K562 (cell line): ENCODE measurements around the gene NME7. TPM values are rescaled to one million over a fixed set of nuclear protein-coding genes. Genes with fewer than 3 reads are reported as not detected.

Experiments
- ATAC-seq: fragments of 200-7000 bp; cut with Tn5 transposase; 3 replicates; pipeline ENCODE4 v1.9.1; 2020; ENCODE audit warnings: moderate library complexity
- BruUV-seq: library from RNA; stranded (reverse); fragments of 400-500 nt; replicated peaks from 2 replicates; lab custom pipeline; 2021; lab: Mats Ljungman, UMichigan
- CTCF ChIA-PET: fragments of 300-600 bp; formaldehyde crosslinking; extraction: SDS; loops from one replicate; lab custom pipeline; 2021; ENCODE audit warnings: low intra/inter-chr PET ratio; lab: Yijun Ruan, JAX
- POLR2A ChIA-PET: fragments of 300-600, 350-650 bp; sonication (Branson Sonifier 250); formaldehyde crosslinking; extraction: SDS; loops from one replicate; lab custom pipeline; 2021; ENCODE audit warnings: antibody characterized with exemption, inconsistent platforms; lab: Yijun Ruan, JAX
- DNase-seq, 4 experiments: peaks; one replicate each; pipeline versions ENCODE4 v3.0.0 to v3.0.0-alpha.2; 2011 to 2018; ENCODE audit warnings: low spot score in 3 of 4, mixed read lengths in 3 of 4; ENCODE audit errors: extremely low read depth in 1 of 4
- FAIRE-seq: peaks from 2 replicates; lab custom pipeline; 2011; peaks lifted over from hg19 to GRCh38; lab: Jason Lieb, UNC
- H2AFZ ChIP-seq: 2 replicates; pipeline ENCODE4 v1.6.0; 2011; ENCODE audit warnings: low read depth, low read length, control low read depth, inconsistent platforms
- H3K27ac ChIP-seq: fragments of 200-600 bp; 3 replicates; pipeline ENCODE4 v1.8.0; 2011; ENCODE audit warnings: low read depth, mild to moderate bottlenecking, control low read depth, inconsistent platforms, low read length, moderate library complexity, mixed read lengths; ENCODE audit errors: extremely low read depth
- H3K27me3 ChIP-seq, 2 experiments: fragments of 300-600 bp in 1 of 2; 2 replicates in 1 of 2; 3 replicates in 1 of 2; pipeline versions ENCODE4 v1.6.0 to v1.8.0; 2011; ENCODE audit warnings: inconsistent platforms in 2 of 2, low read length in 2 of 2, mild to moderate bottlenecking in 1 of 2, mixed read lengths in 1 of 2, moderate library complexity in 1 of 2; ENCODE audit not compliant: control insufficient read depth in 2 of 2, insufficient read depth in 2 of 2
- H3K36me3 ChIP-seq: fragments of 300-600 bp; 3 replicates; pipeline ENCODE4 v1.8.0; 2011; ENCODE audit warnings: mild to moderate bottlenecking, low read length, inconsistent platforms; ENCODE audit not compliant: control insufficient read depth, insufficient read depth
- H3K4me1 ChIP-seq, 2 experiments: fragments of 200-600 bp in 1 of 2; replicated peaks in 1 of 2; 2 replicates in 1 of 2; 3 replicates in 1 of 2; pipeline versions ENCODE4 v1.5.1 to v1.8.0; 2011; ENCODE audit warnings: inconsistent platforms in 2 of 2, low read length in 2 of 2, mild to moderate bottlenecking in 1 of 2, mixed read lengths in 1 of 2, moderate library complexity in 1 of 2; ENCODE audit not compliant: control insufficient read depth in 2 of 2, insufficient read depth in 2 of 2
- H3K4me2 ChIP-seq: 2 replicates; pipeline ENCODE4 v1.6.1; 2011; ENCODE audit warnings: low read length, control low read depth, inconsistent platforms, mixed read lengths; ENCODE audit not compliant: insufficient read depth
- H3K4me3 ChIP-seq: fragments of 200-600 bp; sonication (generic), shearing (Covaris generic); 2 replicates; pipeline ENCODE4 v1.5.1; 2016; ENCODE audit warnings: control low read depth, inconsistent platforms
- H3K79me2 ChIP-seq: fragments of 200-600 bp; 3 replicates; pipeline ENCODE4 v1.8.0; 2011; ENCODE audit warnings: low read length, inconsistent platforms; ENCODE audit not compliant: control insufficient read depth, insufficient read depth
- H3K9ac ChIP-seq, 2 experiments: 2 replicates each; pipeline versions ENCODE4 v1.6.0 to v1.6.1; 2011; ENCODE audit warnings: low read depth in 2 of 2, low read length in 2 of 2, control low read depth in 1 of 2, inconsistent platforms in 1 of 2, mild to moderate bottlenecking in 1 of 2, mixed read lengths in 1 of 2; ENCODE audit not compliant: insufficient read depth in 1 of 2
- H3K9me1 ChIP-seq: one replicate; pipeline ENCODE4 v1.6.0; 2011; ENCODE audit warnings: inconsistent platforms, mild to moderate bottlenecking, low read length, moderate library complexity; ENCODE audit not compliant: control insufficient read depth, insufficient read depth
- H3K9me3 ChIP-seq: replicated peaks from 2 replicates; pipeline ENCODE4 v1.5.1; 2011; ENCODE audit warnings: low read depth, low read length, inconsistent platforms; ENCODE audit not compliant: control insufficient read depth, insufficient read depth
- H4K20me1 ChIP-seq: replicated peaks from 2 replicates; pipeline ENCODE4 v1.6.1; 2011; ENCODE audit warnings: low read length, inconsistent platforms, mixed read lengths; ENCODE audit not compliant: control insufficient read depth, insufficient read depth
- CHD4 ChIP-seq: fragments of 200-600 bp; sonication (generic); IDR thresholded peaks from 3 replicates; pipeline ENCODE4 v1.6.1; 2012; ENCODE audit warnings: low read depth, mild to moderate bottlenecking, mixed read lengths, low read length, inconsistent platforms; ENCODE audit not compliant: insufficient read depth, insufficient replicate concordance, poor library complexity, severe bottlenecking
- DEAF1 ChIP-seq: fragments of 450-650 bp; formaldehyde crosslinking; IDR thresholded peaks from 2 replicates; pipeline ENCODE4 v1.4.0; 2020; ENCODE audit warnings: mild to moderate bottlenecking, moderate library complexity
- ELF1 ChIP-seq: fragments of 200-800 bp; sonication (Bioruptor generic); IDR thresholded peaks from 2 replicates; pipeline ENCODE4 v1.6.1; 2016; ENCODE audit warnings: missing genetic modification characterization, missing compliant biosample characterization
- ETS1 ChIP-seq: conservative IDR thresholded peaks from 2 replicates; pipeline ENCODE4 v1.6.1; 2011; ENCODE audit warnings: low read depth, mild to moderate bottlenecking, low read length; ENCODE audit not compliant: control insufficient read depth
- HES1 ChIP-seq: fragments of 450-650 bp; IDR thresholded peaks from 2 replicates; pipeline ENCODE4 v1.6.1; 2016; ENCODE audit warnings: low read depth, mild to moderate bottlenecking, moderate library complexity
- L3MBTL2 ChIP-seq: fragments of 450-650 bp; IDR thresholded peaks from 2 replicates; pipeline ENCODE4 v1.6.1; 2016; ENCODE audit warnings: mild to moderate bottlenecking, moderate library complexity
- MCM7 ChIP-seq, 2 experiments: fragments of 450-650 bp; IDR thresholded peaks; 2 replicates each; pipeline ENCODE4 v1.6.1; 2016 to 2018
- MYC ChIP-seq, 2 experiments: fragments of 250-450 bp in 1 of 2; sonication (Bioruptor Pico) in 1 of 2; IDR thresholded peaks; 2 replicates each; pipeline versions ENCODE4 v1.5.1 to v1.6.1; 2012 to 2021; ENCODE audit warnings: low read depth in 2 of 2, borderline replicate concordance in 1 of 2, improper control_type of control experiment in 1 of 2, low read length in 1 of 2, mild to moderate bottlenecking in 1 of 2, moderate library complexity in 1 of 2
- SNIP1 ChIP-seq: fragments of 450-650 bp; IDR thresholded peaks from 2 replicates; pipeline ENCODE4 v1.7.1; 2017; ENCODE audit warnings: low read depth, mild to moderate bottlenecking
- SPI1 ChIP-seq: IDR thresholded peaks from 2 replicates; pipeline ENCODE4 v1.6.1; 2011; ENCODE audit warnings: low read depth, low read length, control low read depth, borderline replicate concordance
- ZSCAN32 ChIP-seq: fragments of 450-650 bp; formaldehyde crosslinking; IDR thresholded peaks from 2 replicates; pipeline ENCODE4 v1.4.0; 2020; ENCODE audit warnings: mild to moderate bottlenecking, moderate library complexity
- WGBS: fragments of 100-300 bp; shearing (Covaris generic); methylation state at CpG from one replicate; pipeline ENCODE4 v1.1.6; 2016; ENCODE audit warnings: low coverage, mixed read lengths; ENCODE audit not compliant: insufficient coverage; ENCODE audit errors: missing lambda C conversion rate; 5-methylcytosine and 5-hydroxymethylcytosine counted together
- in situ Hi-C: fragments of 300-500 bp; cut with MboI; formaldehyde crosslinking; loops from 4 replicates; pipeline ENCODE4 v1.15.0; 2018; ENCODE audit warnings: inconsistent platforms, mixed read lengths
- intact Hi-C: fragments of 100-400 bp; cut with micrococcal nuclease; formaldehyde crosslinking; loops from 2 replicates; pipeline ENCODE4 v1.14.2; 2022
- polyA plus RNA-seq, 8 experiments: library from polyadenylated mRNA; depleted of rRNA in 4 of 8; stranded (reverse) in 5 of 8; unstranded in 3 of 8; fragments of >200 nt; fragmentation: Nextera tagmentation in 2 of 8; fragmentation: Illumina TruSeq in 1 of 8; extraction: Ambion mirVana in 2 of 8; extraction: Trizol in 1 of 8; gene quantifications; 2 replicates each; pipeline versions ENCODE4 v1.2.1 to v1.2.3, GENCODE V29; 2011 to 2014; ENCODE audit warnings: inconsistent platforms in 1 of 8, missing spikeins in 1 of 8
- total RNA-seq, 7 experiments: library from RNA; depleted of rRNA in 6 of 7; stranded (reverse); fragments of >200 nt in 6 of 7; fragmentation: Illumina TruSeq in 2 of 7; extraction: Trizol in 2 of 7; gene quantifications; 2 replicates each; pipeline versions ENCODE4 v1.2.1 to v1.2.3, GENCODE V29; 2011 to 2021; ENCODE audit warnings: low replicate concordance in 1 of 7

NME7 gene
- total and polyA plus RNA-seq, 9 of the 15 experiments (the other 6 are each of a cell fraction or from before 2014, with no cell fraction given) = 7.9 to 43.2 (median 23.9) TPM

- H3K9me1 ChIP-seq = no peaks in the 10 kb centered on the region
- no TSS peak for BruUV-seq
- no peaks in the 10 kb centered on the region for H3K36me3 ChIP-seq
- in situ Hi-C loops = no loop called here
- no peak for DNase-seq
- H3K9me3 ChIP-seq = no peaks in the 10 kb centered on the region
- no peak overlapping the region for H2AFZ ChIP-seq
- no peaks in the 10 kb centered on the region for H3K79me2 ChIP-seq
- 42% methylated on average over 4 of the region's 4 CpGs for WGBS
- no peak for FAIRE-seq
- H3K4me1 ChIP-seq = no peaks in the 10 kb centered on the region
- TF ChIP-seq SPI1 (no peak), ZSCAN32 (CRISPR knock-in tag) (no peak), ETS1 (no peak), L3MBTL2 (no peak), CHD4 (no peak), DEAF1 (CRISPR knock-in tag) (no peak), SNIP1 (no peak), ELF1 (tag) (no peak), HES1 (no peak), MYC (IDR thresholded peaks at IDR 0.05; ENCODE audit: low read depth, low read length) (no peak), MYC (CRISPR knock-in tag; IDR thresholded peaks at IDR 0.05; ENCODE audit: borderline replicate concordance, low read depth) (no peak), MCM7 (IDR thresholded peaks at IDR 0.05) (no peak)
- H3K4me2 ChIP-seq = no peak overlapping the region
- H3K4me3 ChIP-seq = no peak overlapping the region
- POLR2A ChIA-PET = interaction anchor here (0.6 kb wide), 1 partner anchor 56 kb away, joined by 3 read pairs; no protein-coding TSS in a partner anchor
- H4K20me1 ChIP-seq = no peaks in the 10 kb centered on the region
- H3K27ac ChIP-seq = no peak overlapping the region
- no peak overlapping the region for H3K9ac ChIP-seq
- H3K27me3 ChIP-seq = no peaks in the 10 kb centered on the region
- intact Hi-C loops = no loop called here
- ATAC-seq = no peak
- CTCF ChIA-PET = no interaction called here
Measured at GRCh38 chr1:169137357-169137756, 230.2 kb downstream of the NME7 start.
